ENCODE data around the gene DNAAF8. TPM values are rescaled to one million over a fixed set of nuclear protein-coding genes. Genes with fewer than 3 reads are reported as not detected.

DNAAF8 gene
- total RNA-seq, 4 donors from 2014 or later, result not detected

DNA sequence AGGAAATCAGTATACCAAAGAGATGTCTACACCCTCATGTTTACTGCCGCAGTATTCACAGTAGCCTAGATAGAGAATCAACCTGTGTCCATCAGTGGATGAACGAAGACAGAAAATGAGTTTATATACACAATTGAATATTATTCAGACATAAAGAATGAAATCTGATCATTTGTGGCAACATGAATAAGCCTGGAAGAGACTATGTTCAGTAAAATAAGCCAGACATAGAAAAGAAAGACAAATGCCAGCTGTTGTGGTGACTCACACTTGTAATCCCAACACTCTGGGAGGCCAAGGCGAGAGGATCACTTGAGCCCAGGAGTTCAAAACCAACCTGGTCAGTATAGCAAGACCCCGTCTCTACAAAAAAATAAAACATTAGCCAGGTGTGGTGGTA is 24.9 kb upstream of the DNAAF8 start:
- H3K27ac ChIP-seq, result no peak overlapping the region
- no peaks in the 10 kb centered on the region for H3K4me1 ChIP-seq
- no peak overlapping the region for H3K4me3 ChIP-seq
- TF ChIP-seq POLR2A (IDR thresholded peaks at IDR 0.05), result no peak
- TF ChIP-seq, protein P1, sequence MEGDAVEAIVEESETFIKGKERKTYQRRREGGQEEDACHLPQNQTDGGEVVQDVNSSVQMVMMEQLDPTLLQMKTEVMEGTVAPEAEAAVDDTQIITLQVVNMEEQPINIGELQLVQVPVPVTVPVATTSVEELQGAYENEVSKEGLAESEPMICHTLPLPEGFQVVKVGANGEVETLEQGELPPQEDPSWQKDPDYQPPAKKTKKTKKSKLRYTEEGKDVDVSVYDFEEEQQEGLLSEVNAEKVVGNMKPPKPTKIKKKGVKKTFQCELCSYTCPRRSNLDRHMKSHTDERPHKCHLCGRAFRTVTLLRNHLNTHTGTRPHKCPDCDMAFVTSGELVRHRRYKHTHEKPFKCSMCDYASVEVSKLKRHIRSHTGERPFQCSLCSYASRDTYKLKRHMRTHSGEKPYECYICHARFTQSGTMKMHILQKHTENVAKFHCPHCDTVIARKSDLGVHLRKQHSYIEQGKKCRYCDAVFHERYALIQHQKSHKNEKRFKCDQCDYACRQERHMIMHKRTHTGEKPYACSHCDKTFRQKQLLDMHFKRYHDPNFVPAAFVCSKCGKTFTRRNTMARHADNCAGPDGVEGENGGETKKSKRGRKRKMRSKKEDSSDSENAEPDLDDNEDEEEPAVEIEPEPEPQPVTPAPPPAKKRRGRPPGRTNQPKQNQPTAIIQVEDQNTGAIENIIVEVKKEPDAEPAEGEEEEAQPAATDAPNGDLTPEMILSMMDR (IDR thresholded peaks at IDR 0.05), result no peak
- H3K27me3 ChIP-seq, result no peaks in the 10 kb centered on the region
- H3K9me3 ChIP-seq, result no peaks in the 10 kb centered on the region
- DNase-seq, result no peak
- peaks cover 0 to 49% (median 0%) of the 10 kb centered on the region in 3 donors for H3K36me3 ChIP-seq

DNA sequence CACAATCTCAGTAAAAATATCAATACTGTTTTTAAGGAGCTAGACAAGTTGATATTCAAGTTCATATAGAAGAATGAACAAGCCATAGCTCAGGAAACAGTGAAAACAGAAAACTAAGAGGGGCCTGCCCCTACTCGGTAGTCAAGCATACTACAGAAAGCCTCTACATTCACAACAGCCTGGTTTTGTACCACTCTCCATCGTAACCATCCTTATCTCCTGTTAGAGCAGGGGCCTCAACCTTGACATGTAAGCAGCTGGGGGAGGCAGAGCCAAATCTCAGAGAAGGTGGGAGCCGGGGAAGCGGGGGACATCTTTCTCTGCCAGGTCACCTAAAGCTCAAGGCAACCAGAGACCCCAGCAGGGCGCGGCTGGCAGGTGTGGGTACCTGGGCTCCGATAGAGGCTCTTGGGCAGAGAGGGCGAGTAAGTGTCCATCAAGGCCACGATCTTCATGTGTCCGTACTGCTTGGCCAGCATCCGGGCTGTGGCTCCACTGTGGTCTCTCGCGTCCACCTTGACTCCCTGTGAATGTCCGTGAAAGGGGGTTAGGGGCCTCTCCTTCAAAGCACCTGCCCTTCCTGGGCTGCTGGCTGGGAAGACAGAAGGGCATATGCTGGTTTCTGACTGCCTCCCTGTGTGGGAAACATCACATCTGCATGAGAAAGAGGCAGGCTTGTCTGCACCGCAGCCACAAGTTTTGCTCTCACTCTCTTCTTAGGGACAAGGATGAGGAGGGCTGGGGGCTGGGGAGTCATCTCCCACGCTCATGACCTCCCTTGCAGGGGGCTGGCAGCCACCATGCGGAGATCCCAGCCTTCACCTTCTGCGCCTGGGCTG is 20.5 kb upstream of the DNAAF8 start:
- Histone ChIP-seq H3K4me3 (no peak overlapping the region), H3K36me3 (peaks cover 0 to 54% (median 0%) of the 10 kb centered on the region in 3 donors), H3K9me3 (no peaks in the 10 kb centered on the region), H3K27ac (no peak overlapping the region), H3K27me3 (no peaks in the 10 kb centered on the region), H3K4me1 (no peaks in the 10 kb centered on the region)
- DNase-seq, result no peak
- TF ChIP-seq POLR2A (IDR thresholded peaks at IDR 0.05), result no peak
- TF ChIP-seq, protein P1 (IDR thresholded peaks at IDR 0.05), result no peak

DNA sequence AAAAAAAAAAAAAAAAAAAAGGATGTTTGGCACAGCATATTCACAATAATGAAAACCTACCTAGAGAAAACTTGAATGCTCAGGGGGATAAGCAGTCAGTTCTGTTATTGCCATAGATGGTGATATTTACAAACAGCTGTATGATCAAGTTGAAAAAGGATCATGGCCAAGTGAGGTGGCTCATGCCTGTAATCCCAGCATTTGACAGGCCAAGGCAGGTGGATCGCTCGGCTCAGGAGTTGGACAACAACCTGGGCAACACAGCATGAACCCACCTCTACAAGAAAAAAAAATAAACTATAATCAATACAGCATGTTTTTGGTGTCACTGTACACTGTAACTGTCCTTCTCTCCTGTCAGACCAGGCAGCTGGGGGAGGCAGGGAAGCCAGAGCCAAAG is 19.3 kb upstream of the DNAAF8 start:
- TF ChIP-seq, protein P1 (IDR thresholded peaks at IDR 0.05), result no peak
- no peak for TF ChIP-seq POLR2A (IDR thresholded peaks at IDR 0.05)
- Histone ChIP-seq H3K4me3 (no peak overlapping the region), H3K4me1 (no peaks in the 10 kb centered on the region), H3K36me3 (peaks cover 0 to 55% (median 0%) of the 10 kb centered on the region in 3 donors), H3K9me3 (no peaks in the 10 kb centered on the region), H3K27ac (no peak overlapping the region), H3K27me3 (no peaks in the 10 kb centered on the region)
- no peak for DNase-seq

DNA sequence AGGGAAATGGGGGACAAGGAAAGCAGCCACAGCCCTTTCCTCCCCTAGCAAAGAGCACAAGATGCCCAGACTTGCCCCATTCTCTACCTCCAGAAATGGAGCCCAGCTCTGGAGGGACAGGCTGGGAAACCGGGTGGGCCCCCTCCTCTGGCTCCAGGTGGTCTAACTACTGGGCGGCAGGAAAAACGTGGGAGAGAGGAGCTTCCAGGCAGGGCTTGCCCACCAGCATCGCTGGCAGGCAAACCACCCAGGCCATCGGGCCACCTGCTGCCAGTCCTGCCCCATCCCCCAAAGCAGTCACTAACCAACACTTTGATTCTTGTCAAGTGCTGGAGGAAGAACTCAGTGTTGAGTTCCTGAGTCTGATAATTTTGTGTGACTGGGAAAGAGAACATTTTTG is 15.9 kb upstream of the DNAAF8 start:
- Histone ChIP-seq H3K4me3 (no peak overlapping the region), H3K9me3 (no peaks in the 10 kb centered on the region), H3K36me3 (peaks cover 0 to 39% (median 0%) of the 10 kb centered on the region in 3 donors), H3K27me3 (no peaks in the 10 kb centered on the region), H3K27ac (no peak overlapping the region), H3K4me1 (no peaks in the 10 kb centered on the region)
- TF ChIP-seq, protein P1 (IDR thresholded peaks at IDR 0.05), result no peak
- no peak for TF ChIP-seq POLR2A (IDR thresholded peaks at IDR 0.05)
- no peak for DNase-seq

DNA sequence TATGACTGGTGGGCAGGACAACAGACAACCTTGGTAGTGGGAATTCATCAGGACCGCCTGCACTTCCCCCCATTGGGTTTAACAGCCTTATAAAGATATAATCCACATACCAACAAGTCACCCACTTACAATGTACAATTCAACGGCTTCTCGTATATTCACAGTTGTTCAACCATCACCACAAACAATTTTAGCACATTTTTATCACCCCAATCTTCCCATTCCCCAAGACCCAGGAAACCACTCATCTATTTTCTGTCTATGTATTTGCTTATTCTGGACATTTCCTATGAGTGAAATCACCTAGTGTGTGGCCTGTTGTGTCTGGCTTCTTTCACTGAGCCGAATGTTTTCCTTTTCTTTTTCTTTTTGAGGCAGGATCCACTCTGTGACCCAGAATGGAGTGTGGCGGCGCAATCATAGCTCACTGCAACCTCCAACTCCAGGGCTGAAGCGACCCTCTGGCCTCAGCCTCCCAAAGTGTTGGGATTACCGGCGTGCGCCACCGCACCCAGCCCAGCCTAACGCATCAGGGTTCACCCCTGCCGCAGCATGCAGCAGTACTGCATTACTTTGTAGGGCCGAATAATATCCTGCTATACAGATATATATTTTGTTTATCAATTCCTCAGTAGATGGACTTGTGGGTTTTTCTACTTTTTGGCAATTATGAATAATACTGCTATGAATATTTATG is 11.1 kb upstream of the DNAAF8 start:
- no peak overlapping the region for H3K4me3 ChIP-seq
- DNase-seq, result no peak
- no peaks in the 10 kb centered on the region for H3K9me3 ChIP-seq
- no peak overlapping the region for H3K27ac ChIP-seq
- peaks cover 0 to 46% (median 0%) of the 10 kb centered on the region in 3 donors for H3K36me3 ChIP-seq
- no peaks in the 10 kb centered on the region for H3K27me3 ChIP-seq
- TF ChIP-seq, protein P1 (IDR thresholded peaks at IDR 0.05), result no peak
- no peak for TF ChIP-seq POLR2A (IDR thresholded peaks at IDR 0.05)
- no peaks in the 10 kb centered on the region for H3K4me1 ChIP-seq
